GM23248 (cell line): Measurements from ENCODE around the gene RANBP9.

Experiments
- EZH2 ChIP-seq: fragments of 200-600 bp; sonication (generic); IDR thresholded peaks from 2 replicates; pipeline ENCODE4 v1.6.1; 2018; ENCODE audit warnings: antibody characterized with exemption, mild to moderate bottlenecking; ENCODE audit not compliant: insufficient read depth, poor library complexity, severe bottlenecking
- EZH2phosphoT487 ChIP-seq: fragments of 200-600 bp; sonication (generic); IDR thresholded peaks from 2 replicates; pipeline ENCODE4 v1.6.1; 2018; ENCODE audit warnings: antibody characterized with exemption, moderate library complexity, mild to moderate bottlenecking, low read depth; ENCODE audit not compliant: insufficient read depth

GRCh38 chr6:13677878-13678254, 33.8 kb downstream of the RANBP9 start:
- TF ChIP-seq EZH2phosphoT487 (no peak), EZH2 (no peak)
